A549 (cell line): ENCODE measurements around the gene PRRG2. TPM values are rescaled to one million over a fixed set of nuclear protein-coding genes. Genes with fewer than 3 reads are reported as not detected.

ENCODE experiments used
- ESRRA ChIP-seq: fragments of 150-350 bp; IDR thresholded peaks from 2 replicates; pipeline ENCODE4 v1.6.1; 2014; ENCODE audit warnings: mild to moderate bottlenecking, low read length, borderline replicate concordance
- JUNB ChIP-seq: fragments of >200 bp; sonication (Bioruptor Twin); formaldehyde crosslinking; IDR thresholded peaks from 2 replicates; pipeline ENCODE4 v1.6.1; 2016
- MYC ChIP-seq: IDR thresholded peaks from 2 replicates; pipeline ENCODE4 v1.6.1; 2012; ENCODE audit warnings: mild to moderate bottlenecking, inconsistent platforms, low read length, improper control_type of control experiment, borderline replicate concordance
- RARB ChIP-seq: fragments of 250-450 bp; sonication (Bioruptor Pico); IDR thresholded peaks from 2 replicates; pipeline ENCODE4 v1.8.0; 2021; ENCODE audit warnings: mild to moderate bottlenecking, moderate library complexity
- RNF2 ChIP-seq: fragments of 200-600 bp; sonication (generic); IDR thresholded peaks from 2 replicates; pipeline ENCODE4 v1.6.1; 2016; ENCODE audit warnings: low read depth, mild to moderate bottlenecking, antibody characterized with exemption, moderate library complexity, borderline replicate concordance
- ZNF302 ChIP-seq: fragments of 250-450 bp; sonication (Bioruptor Pico); IDR thresholded peaks from 2 replicates; pipeline ENCODE4 v1.9.0; 2021; ENCODE audit warnings: inconsistent platforms, mild to moderate bottlenecking, moderate library complexity
- polyA plus RNA-seq, 4 experiments: library from polyadenylated mRNA; depleted of rRNA in 3 of 4; stranded (reverse); fragments of >200 nt; fragmentation: RNase III in 1 of 4; extraction: RNeasy Plus Mini Kit Qiagen cat#74134 plus additional on column Dnase treatment in 1 of 4; gene quantifications; 2 replicates in 3 of 4; 3 replicates in 1 of 4; pipeline ENCODE4 v1.2.3, GENCODE V29; 2011 to 2017
- small RNA-seq, 6 experiments: library from RNA; depleted of rRNA; stranded (forward); fragments of <200 nt; gene quantifications; one replicate each; pipeline ENCODE3, GENCODE V24; 2012
- TF ChIP-seq, protein P1 (sequence below): fragments of >200 bp; sonication (Bioruptor Twin); formaldehyde crosslinking; IDR thresholded peaks from 3 replicates; pipeline ENCODE4 v1.6.1; 2016
- TF ChIP-seq, protein P2 (sequence below): fragments of 450-650 bp; IDR thresholded peaks from 2 replicates; pipeline ENCODE4 v1.6.1; 2014; ENCODE audit warnings: antibody characterized with exemption

Gene PRRG2
- polyA plus RNA-seq, 2 of the 4 experiments (the other 2 are of a cell fraction): 0.53 to 1.0 TPM

DNA sequence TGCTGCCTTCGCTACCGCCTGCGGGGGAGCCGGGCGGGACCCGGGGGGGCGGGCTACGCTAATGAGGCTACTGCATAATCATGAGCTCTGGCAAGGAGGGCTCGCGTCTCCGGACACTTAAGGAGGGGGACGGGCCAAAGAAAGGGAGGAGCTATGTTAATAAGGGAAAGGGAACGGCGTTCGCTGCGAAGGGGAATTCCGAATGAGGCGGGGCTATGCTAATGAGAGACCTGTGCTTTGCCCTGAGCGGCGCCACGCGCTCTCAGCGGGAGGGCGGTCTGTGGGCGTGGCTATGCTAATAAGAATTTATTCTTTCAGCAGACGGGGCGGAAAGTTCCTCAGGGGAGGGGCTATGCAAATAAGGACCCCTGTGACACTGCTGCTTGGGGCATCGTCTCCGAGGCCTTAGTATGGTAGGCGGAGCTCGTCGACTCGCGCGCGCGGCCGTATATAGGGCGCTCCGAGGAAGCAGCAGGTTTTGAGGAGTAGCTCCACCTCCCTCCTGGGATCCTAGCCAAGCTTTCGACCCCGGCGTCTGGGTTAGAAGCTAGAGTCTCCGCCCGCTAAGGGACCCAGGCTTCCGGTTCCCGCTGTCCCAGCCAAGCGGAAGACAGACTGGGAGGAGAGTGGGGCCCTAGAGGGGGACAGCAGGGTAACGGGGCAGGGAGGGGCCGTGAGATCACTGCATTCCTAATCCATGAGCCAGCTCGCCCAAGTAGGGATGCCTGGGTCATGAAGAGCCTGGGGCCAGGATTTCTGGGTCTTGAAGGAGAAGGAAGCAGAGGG, 59.2 kb downstream of the PRRG2 start, which contains the start of gene RRAS (continued):
- TF ChIP-seq ZNF302 (CRISPR knock-in tag) (no peak), ESRRA (no peak), JUNB (peak; percentile 51; the same call in 1 of the 2 replicates), RNF2 (no peak), MYC (peak; percentile 93), RARB (CRISPR knock-in tag) (no peak)
- TF ChIP-seq, protein P1, sequence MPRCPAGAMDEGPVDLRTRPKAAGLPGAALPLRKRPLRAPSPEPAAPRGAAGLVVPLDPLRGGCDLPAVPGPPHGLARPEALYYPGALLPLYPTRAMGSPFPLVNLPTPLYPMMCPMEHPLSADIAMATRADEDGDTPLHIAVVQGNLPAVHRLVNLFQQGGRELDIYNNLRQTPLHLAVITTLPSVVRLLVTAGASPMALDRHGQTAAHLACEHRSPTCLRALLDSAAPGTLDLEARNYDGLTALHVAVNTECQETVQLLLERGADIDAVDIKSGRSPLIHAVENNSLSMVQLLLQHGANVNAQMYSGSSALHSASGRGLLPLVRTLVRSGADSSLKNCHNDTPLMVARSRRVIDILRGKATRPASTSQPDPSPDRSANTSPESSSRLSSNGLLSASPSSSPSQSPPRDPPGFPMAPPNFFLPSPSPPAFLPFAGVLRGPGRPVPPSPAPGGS: peak; percentile 73; the same call in 2 of the 3 replicates
- TF ChIP-seq, protein P2, sequence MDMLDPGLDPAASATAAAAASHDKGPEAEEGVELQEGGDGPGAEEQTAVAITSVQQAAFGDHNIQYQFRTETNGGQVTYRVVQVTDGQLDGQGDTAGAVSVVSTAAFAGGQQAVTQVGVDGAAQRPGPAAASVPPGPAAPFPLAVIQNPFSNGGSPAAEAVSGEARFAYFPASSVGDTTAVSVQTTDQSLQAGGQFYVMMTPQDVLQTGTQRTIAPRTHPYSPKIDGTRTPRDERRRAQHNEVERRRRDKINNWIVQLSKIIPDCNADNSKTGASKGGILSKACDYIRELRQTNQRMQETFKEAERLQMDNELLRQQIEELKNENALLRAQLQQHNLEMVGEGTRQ: no peak

Small RNA genes within 50 kb of the gene (small RNA-seq; reads per million reads assigned to genes)
- gene RF00019: 0 reads per million in 6 experiments

Other genes with a start within 250 kb of the PRRG2 start
- gene CD37, start 245.9 kb upstream of the PRRG2 start, polyA plus RNA-seq (2011; rRNA removed): not detected in 2 replicates
- gene CD37, start 245.9 kb upstream of the PRRG2 start, polyA plus RNA-seq (2017; fragmentation: RNase III; extraction: RNeasy Plus Mini Kit Qiagen cat#74134 plus additional on column Dnase treatment): 0.13 to 0.22 TPM in 2 of 3 replicates, not detected in the other
- 15.9 and 20.3 TPM in 2 replicates for gene TEAD2, start 218.9 kb upstream of the PRRG2 start, polyA plus RNA-seq (2011; rRNA removed)
- 19.0 to 26.3 TPM (median 25.3 TPM) in 3 replicates for gene TEAD2, start 218.9 kb upstream of the PRRG2 start, polyA plus RNA-seq (2017; fragmentation: RNase III; extraction: RNeasy Plus Mini Kit Qiagen cat#74134 plus additional on column Dnase treatment)
- 0.53 and 0.91 TPM in 2 replicates for gene DKKL1, start 217.4 kb upstream of the PRRG2 start, polyA plus RNA-seq (2011; rRNA removed)
- gene DKKL1, start 217.4 kb upstream of the PRRG2 start, polyA plus RNA-seq (2017; fragmentation: RNase III; extraction: RNeasy Plus Mini Kit Qiagen cat#74134 plus additional on column Dnase treatment): 0.26 to 0.68 TPM (median 0.37 TPM) in 3 replicates
- gene KASH5, start 193.1 kb upstream of the PRRG2 start, polyA plus RNA-seq (2011; rRNA removed): 0.08 TPM in 2 replicates
- gene KASH5, start 193.1 kb upstream of the PRRG2 start, polyA plus RNA-seq (2017; fragmentation: RNase III; extraction: RNeasy Plus Mini Kit Qiagen cat#74134 plus additional on column Dnase treatment): 0.17 TPM in 1 of 3 replicates, not detected in the others
- gene PTH2, start 157.9 kb upstream of the PRRG2 start, polyA plus RNA-seq (2011; rRNA removed): not detected in 2 replicates
- not detected in 3 replicates for gene PTH2, start 157.9 kb upstream of the PRRG2 start, polyA plus RNA-seq (2017; fragmentation: RNase III; extraction: RNeasy Plus Mini Kit Qiagen cat#74134 plus additional on column Dnase treatment)
- gene GFY, start 155.9 kb upstream of the PRRG2 start, polyA plus RNA-seq (2011; rRNA removed): 0.06 TPM in 1 of 2 replicates, not detected in the other
- 0.16 to 0.18 TPM in 2 of 3 replicates, not detected in the other for gene GFY, start 155.9 kb upstream of the PRRG2 start, polyA plus RNA-seq (2017; fragmentation: RNase III; extraction: RNeasy Plus Mini Kit Qiagen cat#74134 plus additional on column Dnase treatment)
- 0.48 and 0.50 TPM in 2 replicates for gene SLC17A7, start 139.8 kb upstream of the PRRG2 start, polyA plus RNA-seq (2011; rRNA removed)
- gene SLC17A7, start 139.8 kb upstream of the PRRG2 start, polyA plus RNA-seq (2017; fragmentation: RNase III; extraction: RNeasy Plus Mini Kit Qiagen cat#74134 plus additional on column Dnase treatment): 0.35 to 0.44 TPM (median 0.39 TPM) in 3 replicates
- gene PIH1D1, start 129.5 kb upstream of the PRRG2 start, polyA plus RNA-seq (2011; rRNA removed): 74.1 and 89.7 TPM in 2 replicates
- 96.8 to 114 TPM (median 113 TPM) in 3 replicates for gene PIH1D1, start 129.5 kb upstream of the PRRG2 start, polyA plus RNA-seq (2017; fragmentation: RNase III; extraction: RNeasy Plus Mini Kit Qiagen cat#74134 plus additional on column Dnase treatment)
- gene ALDH16A1, start 128.1 kb upstream of the PRRG2 start, polyA plus RNA-seq (2011; rRNA removed): 9.7 and 10.2 TPM in 2 replicates
- 19.9 to 23.0 TPM (median 23.0 TPM) in 3 replicates for gene ALDH16A1, start 128.1 kb upstream of the PRRG2 start, polyA plus RNA-seq (2017; fragmentation: RNase III; extraction: RNeasy Plus Mini Kit Qiagen cat#74134 plus additional on column Dnase treatment)
- 0.42 and 0.58 TPM in 2 replicates for gene FLT3LG, start 107.1 kb upstream of the PRRG2 start, polyA plus RNA-seq (2011; rRNA removed)
- 0.99 to 1.2 TPM (median 1.0 TPM) in 3 replicates for gene FLT3LG, start 107.1 kb upstream of the PRRG2 start, polyA plus RNA-seq (2017; fragmentation: RNase III; extraction: RNeasy Plus Mini Kit Qiagen cat#74134 plus additional on column Dnase treatment)
- 5,391 and 5,410 TPM in 2 replicates for gene RPL13A, start 93.7 kb upstream of the PRRG2 start, polyA plus RNA-seq (2011; rRNA removed)
- gene RPL13A, start 93.7 kb upstream of the PRRG2 start, polyA plus RNA-seq (2017; fragmentation: RNase III; extraction: RNeasy Plus Mini Kit Qiagen cat#74134 plus additional on column Dnase treatment): 3,383 to 3,595 TPM (median 3,438 TPM) in 3 replicates
- 2,624 and 3,014 TPM in 2 replicates for gene RPS11, start 84.9 kb upstream of the PRRG2 start, polyA plus RNA-seq (2011; rRNA removed)
- gene RPS11, start 84.9 kb upstream of the PRRG2 start, polyA plus RNA-seq (2017; fragmentation: RNase III; extraction: RNeasy Plus Mini Kit Qiagen cat#74134 plus additional on column Dnase treatment): 3,721 to 3,877 TPM (median 3,793 TPM) in 3 replicates
- 25.7 and 32.0 TPM in 2 replicates for gene FCGRT, start 68.7 kb upstream of the PRRG2 start, polyA plus RNA-seq (2011; rRNA removed)
- 20.0 to 28.4 TPM (median 28.4 TPM) in 3 replicates for gene FCGRT, start 68.7 kb upstream of the PRRG2 start, polyA plus RNA-seq (2017; fragmentation: RNase III; extraction: RNeasy Plus Mini Kit Qiagen cat#74134 plus additional on column Dnase treatment)
- 0.31 and 0.41 TPM in 2 replicates for gene RCN3, start 53.3 kb upstream of the PRRG2 start, polyA plus RNA-seq (2011; rRNA removed)
- gene RCN3, start 53.3 kb upstream of the PRRG2 start, polyA plus RNA-seq (2017; fragmentation: RNase III; extraction: RNeasy Plus Mini Kit Qiagen cat#74134 plus additional on column Dnase treatment): 1.6 to 2.1 TPM (median 1.8 TPM) in 3 replicates
- gene NOSIP, start 760 bp upstream of the PRRG2 start, polyA plus RNA-seq (2011; rRNA removed): 49.0 and 52.5 TPM in 2 replicates
- gene NOSIP, start 760 bp upstream of the PRRG2 start, polyA plus RNA-seq (2017; fragmentation: RNase III; extraction: RNeasy Plus Mini Kit Qiagen cat#74134 plus additional on column Dnase treatment): 98.0 to 105 TPM (median 101 TPM) in 3 replicates
- gene PRR12, start 9.9 kb downstream of the PRRG2 start, polyA plus RNA-seq (2011; rRNA removed): 0.78 and 1.6 TPM in 2 replicates
- gene PRR12, start 9.9 kb downstream of the PRRG2 start, polyA plus RNA-seq (2017; fragmentation: RNase III; extraction: RNeasy Plus Mini Kit Qiagen cat#74134 plus additional on column Dnase treatment): 13.0 to 16.3 TPM (median 15.6 TPM) in 3 replicates
- gene RRAS, start 58.8 kb downstream of the PRRG2 start, polyA plus RNA-seq (2011; rRNA removed): 45.9 and 47.6 TPM in 2 replicates
- 49.2 to 55.4 TPM (median 50.2 TPM) in 3 replicates for gene RRAS, start 58.8 kb downstream of the PRRG2 start, polyA plus RNA-seq (2017; fragmentation: RNase III; extraction: RNeasy Plus Mini Kit Qiagen cat#74134 plus additional on column Dnase treatment)
- gene SCAF1, start 60.9 kb downstream of the PRRG2 start, polyA plus RNA-seq (2011; rRNA removed): 4.0 and 6.1 TPM in 2 replicates
- 41.0 to 47.9 TPM (median 47.2 TPM) in 3 replicates for gene SCAF1, start 60.9 kb downstream of the PRRG2 start, polyA plus RNA-seq (2017; fragmentation: RNase III; extraction: RNeasy Plus Mini Kit Qiagen cat#74134 plus additional on column Dnase treatment)
- gene IRF3, start 84.5 kb downstream of the PRRG2 start, polyA plus RNA-seq (2011; rRNA removed): 54.0 and 68.6 TPM in 2 replicates
- 88.5 to 114 TPM (median 103 TPM) in 3 replicates for gene IRF3, start 84.5 kb downstream of the PRRG2 start, polyA plus RNA-seq (2017; fragmentation: RNase III; extraction: RNeasy Plus Mini Kit Qiagen cat#74134 plus additional on column Dnase treatment)
- gene BCL2L12, start 84.6 kb downstream of the PRRG2 start, polyA plus RNA-seq (2011; rRNA removed): 26.6 and 29.2 TPM in 2 replicates
- 47.8 to 53.0 TPM (median 48.6 TPM) in 3 replicates for gene BCL2L12, start 84.6 kb downstream of the PRRG2 start, polyA plus RNA-seq (2017; fragmentation: RNase III; extraction: RNeasy Plus Mini Kit Qiagen cat#74134 plus additional on column Dnase treatment)
- gene PRMT1, start 96.0 kb downstream of the PRRG2 start, polyA plus RNA-seq (2011; rRNA removed): 440 and 504 TPM in 2 replicates
- 488 to 516 TPM (median 500 TPM) in 3 replicates for gene PRMT1, start 96.0 kb downstream of the PRRG2 start, polyA plus RNA-seq (2017; fragmentation: RNase III; extraction: RNeasy Plus Mini Kit Qiagen cat#74134 plus additional on column Dnase treatment)
- 2.0 and 2.9 TPM in 2 replicates for gene ADM5, start 108.3 kb downstream of the PRRG2 start, polyA plus RNA-seq (2011; rRNA removed)
- gene ADM5, start 108.3 kb downstream of the PRRG2 start, polyA plus RNA-seq (2017; fragmentation: RNase III; extraction: RNeasy Plus Mini Kit Qiagen cat#74134 plus additional on column Dnase treatment): 4.3 to 4.5 TPM (median 4.4 TPM) in 3 replicates
- gene CPT1C, start 109.8 kb downstream of the PRRG2 start, polyA plus RNA-seq (2011; rRNA removed): 8.2 and 8.5 TPM in 2 replicates
- gene CPT1C, start 109.8 kb downstream of the PRRG2 start, polyA plus RNA-seq (2017; fragmentation: RNase III; extraction: RNeasy Plus Mini Kit Qiagen cat#74134 plus additional on column Dnase treatment): 13.7 to 17.1 TPM (median 15.4 TPM) in 3 replicates
- gene TSKS, start 182.0 kb downstream of the PRRG2 start, polyA plus RNA-seq (2011; rRNA removed): not detected in 2 replicates
- not detected in 3 replicates for gene TSKS, start 182.0 kb downstream of the PRRG2 start, polyA plus RNA-seq (2017; fragmentation: RNase III; extraction: RNeasy Plus Mini Kit Qiagen cat#74134 plus additional on column Dnase treatment)
- gene AP2A1, start 185.7 kb downstream of the PRRG2 start, polyA plus RNA-seq (2011; rRNA removed): 36.6 and 41.6 TPM in 2 replicates
- 53.4 to 62.1 TPM (median 58.6 TPM) in 3 replicates for gene AP2A1, start 185.7 kb downstream of the PRRG2 start, polyA plus RNA-seq (2017; fragmentation: RNase III; extraction: RNeasy Plus Mini Kit Qiagen cat#74134 plus additional on column Dnase treatment)
- gene FUZ, start 232.0 kb downstream of the PRRG2 start, polyA plus RNA-seq (2011; rRNA removed): 12.5 and 14.5 TPM in 2 replicates
- 15.9 to 23.7 TPM (median 21.7 TPM) in 3 replicates for gene FUZ, start 232.0 kb downstream of the PRRG2 start, polyA plus RNA-seq (2017; fragmentation: RNase III; extraction: RNeasy Plus Mini Kit Qiagen cat#74134 plus additional on column Dnase treatment)
- gene MED25, start 237.0 kb downstream of the PRRG2 start, polyA plus RNA-seq (2011; rRNA removed): 20.4 and 27.1 TPM in 2 replicates
- gene MED25, start 237.0 kb downstream of the PRRG2 start, polyA plus RNA-seq (2017; fragmentation: RNase III; extraction: RNeasy Plus Mini Kit Qiagen cat#74134 plus additional on column Dnase treatment): 36.4 to 41.6 TPM (median 40.1 TPM) in 3 replicates